ENCODE measurements around the gene RFX3.

Gene RFX3

DNA sequence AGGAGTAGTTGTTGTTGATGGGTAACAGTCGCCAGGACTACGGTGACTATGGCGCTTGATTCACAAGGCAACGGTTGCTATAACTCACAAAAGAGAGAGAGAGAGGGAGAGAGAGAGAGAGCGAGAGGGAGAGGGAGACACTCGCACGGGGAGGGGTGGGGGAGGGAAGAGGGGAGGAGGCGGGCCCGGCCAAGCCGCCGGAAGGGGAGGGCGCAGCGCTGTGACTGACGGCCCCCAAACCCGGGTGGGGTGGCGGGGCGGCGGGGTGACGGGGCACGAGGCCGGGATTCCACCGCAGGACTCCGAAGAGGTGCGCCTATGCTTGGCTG is at the start of gene RFX3:
RFX3 (minus strand) TSS at position 166 of the 329 bp plus-strand sequence. CDS start 130,413 bp downstream, outside the sequence.
- peak; percentile 85 for DNase-seq

DNA sequence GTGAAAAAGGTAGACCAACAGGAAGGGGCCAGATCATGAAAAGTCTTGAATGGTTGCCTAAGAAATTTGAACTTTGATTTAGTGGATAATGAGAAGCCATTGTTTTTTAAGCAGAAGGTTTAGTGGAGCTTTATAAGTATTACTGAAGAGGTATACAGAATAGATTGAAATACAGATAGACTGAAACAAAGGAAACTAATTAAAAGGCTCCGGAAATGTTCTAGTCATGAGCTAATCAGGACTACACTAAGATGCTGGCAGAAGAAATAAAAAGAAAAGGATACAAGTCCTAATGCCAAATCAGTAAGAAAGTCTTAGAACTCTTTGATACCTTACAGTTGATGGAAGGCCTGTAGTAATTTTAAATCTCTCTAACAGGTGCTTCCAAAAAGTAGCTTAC is 45.7 kb upstream of the RFX3 start:
- no peak for DNase-seq

DNA sequence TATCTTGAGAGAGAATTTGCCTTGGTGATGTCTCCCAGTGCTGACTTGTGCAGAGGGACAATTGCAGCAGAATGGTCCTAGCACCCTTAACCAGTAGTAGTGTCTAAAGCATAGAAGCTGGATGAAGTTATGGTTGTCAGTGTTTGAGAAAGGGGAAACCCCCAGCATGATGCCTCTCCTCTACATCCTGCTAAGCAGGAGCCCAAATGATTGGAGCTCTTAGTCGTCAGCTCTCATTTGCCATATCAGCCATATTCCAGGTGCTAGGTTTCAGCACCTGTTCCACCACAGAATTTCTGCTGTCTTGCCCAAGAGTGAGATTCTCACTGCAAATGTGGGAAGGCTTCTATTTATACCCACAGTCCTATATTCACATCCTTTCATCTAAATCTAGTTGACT is 43.7 kb upstream of the RFX3 start:
- no peak for DNase-seq

DNA sequence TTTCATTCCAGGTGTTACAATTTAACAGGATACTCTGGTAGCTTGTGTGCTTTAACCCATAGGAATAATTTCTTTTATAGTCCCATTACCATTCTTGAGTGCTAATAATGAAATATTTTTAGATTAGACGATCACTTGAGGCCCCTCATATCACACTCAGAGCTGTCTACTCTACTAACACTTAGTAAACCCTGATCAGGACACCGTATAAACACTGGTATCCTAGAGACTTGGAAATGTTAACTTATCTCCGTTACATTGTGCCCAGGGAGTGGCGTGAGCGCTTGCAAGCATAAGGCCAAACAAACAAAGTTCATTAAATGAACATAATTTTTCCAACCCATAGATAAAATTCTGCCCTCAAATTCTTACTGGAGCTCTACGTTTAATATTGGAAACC is 42.2 kb upstream of the RFX3 start:
- no peak for DNase-seq

DNA sequence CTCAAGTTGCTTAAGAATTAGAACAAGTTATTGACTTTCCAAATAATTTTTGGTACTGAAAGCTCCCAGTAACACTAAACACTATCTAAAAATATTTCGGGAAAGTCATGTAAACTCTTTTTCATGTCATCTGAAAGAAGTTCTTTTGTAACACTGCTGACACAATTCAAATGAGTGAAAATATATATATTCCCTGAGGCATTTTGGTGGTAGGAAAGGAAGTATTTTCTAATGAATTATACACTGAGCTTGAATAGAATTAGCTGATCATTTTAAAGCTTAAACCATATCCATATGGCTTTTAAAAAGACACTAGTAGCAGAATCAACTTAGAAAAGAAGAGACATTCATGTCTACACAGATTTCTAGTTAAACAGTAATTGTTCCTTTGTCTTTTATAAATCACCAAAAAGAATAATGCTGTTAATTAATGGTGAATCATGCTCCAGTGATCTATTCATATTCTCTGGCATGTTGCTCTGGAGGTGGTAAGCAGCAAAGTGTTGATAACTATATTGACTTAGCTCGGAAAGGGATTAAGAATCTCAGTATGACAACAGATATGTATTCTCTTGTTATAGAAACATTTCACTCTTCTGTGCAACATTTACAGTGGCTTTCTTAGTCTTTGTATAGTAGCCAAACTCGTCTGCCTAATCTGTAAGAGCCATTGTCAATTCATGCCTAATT is 27.4 kb upstream of the RFX3 start:
- no peak for DNase-seq

DNA sequence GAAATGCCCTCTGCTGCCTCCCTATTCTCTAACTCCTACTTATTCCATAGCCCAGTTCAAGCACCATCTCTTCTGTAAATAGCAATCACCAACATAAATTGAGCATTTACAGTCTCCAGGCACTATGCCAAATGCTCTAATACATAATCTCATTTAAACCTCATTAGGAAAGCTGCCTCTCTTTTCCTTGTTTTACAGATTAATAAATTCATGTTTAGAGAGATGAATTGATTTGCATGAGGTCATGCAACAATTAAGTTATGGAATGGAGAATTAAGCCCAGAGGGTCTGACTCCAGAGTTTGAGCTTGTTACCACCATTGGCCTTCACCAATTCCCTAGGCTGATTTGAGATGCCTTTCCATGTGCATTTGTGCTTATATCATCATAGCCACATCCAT is 23.4 kb upstream of the RFX3 start:
- DNase-seq = no peak

DNA sequence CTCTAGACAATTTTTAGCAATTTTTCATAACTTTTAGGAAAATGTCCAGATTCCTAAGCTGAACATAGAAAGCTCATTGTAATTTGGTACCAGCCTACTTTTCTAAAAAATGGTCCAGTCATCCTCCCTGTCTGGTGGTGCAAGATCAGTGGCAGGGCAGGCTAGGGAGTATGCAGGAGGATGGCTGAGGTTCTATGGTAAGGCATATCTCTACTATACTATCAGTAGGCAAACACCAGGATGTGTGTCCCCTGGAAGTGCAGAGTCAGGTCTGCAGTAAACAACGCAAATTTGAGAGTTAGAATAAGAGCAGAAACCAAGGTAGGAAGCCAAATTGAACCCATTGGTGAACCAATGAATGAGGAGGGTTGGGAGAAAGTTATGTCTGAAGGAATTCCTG is 22.8 kb upstream of the RFX3 start:
- no peak for DNase-seq

DNA sequence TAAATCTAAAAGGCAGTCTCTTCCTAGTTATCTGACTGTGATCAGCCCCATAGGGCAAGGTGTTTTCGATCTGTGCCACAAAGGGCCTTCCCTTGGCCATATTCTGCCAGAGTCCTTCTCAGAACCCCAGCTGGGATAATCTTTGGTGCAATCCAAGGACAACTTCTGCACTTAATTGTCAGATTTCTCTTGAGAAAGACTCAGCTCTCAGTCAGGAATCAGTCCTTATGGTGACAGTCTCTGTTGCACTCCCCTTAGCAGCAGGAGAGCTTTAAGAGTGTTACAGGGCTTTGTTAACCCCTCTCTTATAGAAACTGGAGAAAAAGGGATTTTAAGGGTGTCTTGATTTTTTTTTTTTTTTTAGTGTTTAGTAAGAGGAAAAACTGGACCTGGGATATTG is 15.4 kb upstream of the RFX3 start:
- DNase-seq = no peak

DNA sequence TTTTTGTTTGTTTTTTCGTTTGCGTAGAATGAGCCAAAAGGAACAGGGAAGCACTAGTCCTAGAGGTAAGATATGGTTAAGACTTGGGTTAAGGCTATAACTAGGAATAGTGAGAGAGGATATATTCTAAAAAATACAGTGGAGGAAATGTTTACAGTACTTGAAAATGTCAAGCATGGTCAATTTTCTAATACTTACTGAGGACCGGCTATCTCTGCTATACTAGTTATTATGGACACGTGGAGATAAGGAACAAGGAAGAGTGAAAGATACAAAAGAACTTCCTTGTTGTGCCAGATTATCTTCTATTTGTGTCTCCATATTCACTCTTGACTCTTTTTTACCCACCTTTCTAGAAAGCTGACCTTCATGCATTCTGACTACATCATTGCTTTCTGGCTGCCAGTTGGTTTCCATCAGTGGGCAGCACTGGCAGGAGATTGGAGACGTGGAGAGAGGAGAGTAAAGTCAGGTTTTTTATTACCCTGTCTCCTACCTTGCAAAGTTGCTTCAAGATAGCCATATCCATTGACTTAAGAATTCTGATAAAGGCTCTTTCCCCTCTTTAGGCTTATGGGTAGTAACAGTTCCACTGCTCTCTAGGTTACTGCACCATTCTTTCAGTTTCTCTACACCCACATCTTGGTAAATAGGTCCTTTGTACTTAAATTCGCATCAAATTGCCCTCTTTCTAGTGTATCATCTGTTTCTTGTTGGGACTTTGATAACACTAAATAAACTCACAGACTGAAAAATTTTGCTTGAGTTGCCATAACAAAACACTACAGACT is 9.0 kb upstream of the RFX3 start:
- no peak for DNase-seq

DNA sequence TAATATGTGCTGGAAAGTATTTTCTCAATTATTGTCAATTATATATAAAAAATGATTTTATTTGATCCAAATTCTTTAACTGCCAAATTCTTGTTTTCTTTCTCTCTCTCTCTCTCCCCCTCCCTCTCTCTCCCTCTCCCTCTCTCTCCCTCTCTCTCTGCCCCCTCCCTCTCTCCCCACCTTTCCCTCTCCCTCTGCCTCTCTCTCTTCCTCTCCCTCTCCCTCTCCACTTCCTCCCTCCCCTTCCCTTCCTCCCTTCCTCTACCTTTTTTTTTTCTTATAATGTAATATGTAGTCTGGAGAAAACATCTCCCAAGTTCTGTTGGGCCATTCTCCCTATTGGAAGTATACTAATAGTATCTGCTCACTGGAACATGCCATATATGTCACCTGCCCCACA is 6.4 kb upstream of the RFX3 start:
- no peak for DNase-seq

DNA sequence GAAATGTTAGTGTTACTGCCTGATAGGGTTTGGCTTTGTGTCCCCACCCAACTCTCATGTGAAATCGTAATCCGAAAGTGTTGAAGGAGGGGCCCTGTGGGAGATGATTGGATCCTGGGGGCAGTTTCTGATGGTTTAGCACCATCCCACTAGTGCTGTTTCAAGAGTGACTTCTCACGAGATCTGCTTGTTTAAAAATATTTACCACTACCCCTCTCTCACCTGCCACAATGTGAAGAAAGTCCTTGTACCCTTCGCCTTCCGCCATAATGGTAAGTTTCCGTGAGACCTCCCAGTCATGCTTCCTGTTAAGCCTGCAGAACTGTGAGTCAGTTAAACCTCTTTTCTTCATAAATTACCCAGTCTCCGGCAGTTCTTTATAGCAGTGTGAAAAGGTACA is 2.6 kb upstream of the RFX3 start:
- DNase-seq = peak; percentile 43

DNA sequence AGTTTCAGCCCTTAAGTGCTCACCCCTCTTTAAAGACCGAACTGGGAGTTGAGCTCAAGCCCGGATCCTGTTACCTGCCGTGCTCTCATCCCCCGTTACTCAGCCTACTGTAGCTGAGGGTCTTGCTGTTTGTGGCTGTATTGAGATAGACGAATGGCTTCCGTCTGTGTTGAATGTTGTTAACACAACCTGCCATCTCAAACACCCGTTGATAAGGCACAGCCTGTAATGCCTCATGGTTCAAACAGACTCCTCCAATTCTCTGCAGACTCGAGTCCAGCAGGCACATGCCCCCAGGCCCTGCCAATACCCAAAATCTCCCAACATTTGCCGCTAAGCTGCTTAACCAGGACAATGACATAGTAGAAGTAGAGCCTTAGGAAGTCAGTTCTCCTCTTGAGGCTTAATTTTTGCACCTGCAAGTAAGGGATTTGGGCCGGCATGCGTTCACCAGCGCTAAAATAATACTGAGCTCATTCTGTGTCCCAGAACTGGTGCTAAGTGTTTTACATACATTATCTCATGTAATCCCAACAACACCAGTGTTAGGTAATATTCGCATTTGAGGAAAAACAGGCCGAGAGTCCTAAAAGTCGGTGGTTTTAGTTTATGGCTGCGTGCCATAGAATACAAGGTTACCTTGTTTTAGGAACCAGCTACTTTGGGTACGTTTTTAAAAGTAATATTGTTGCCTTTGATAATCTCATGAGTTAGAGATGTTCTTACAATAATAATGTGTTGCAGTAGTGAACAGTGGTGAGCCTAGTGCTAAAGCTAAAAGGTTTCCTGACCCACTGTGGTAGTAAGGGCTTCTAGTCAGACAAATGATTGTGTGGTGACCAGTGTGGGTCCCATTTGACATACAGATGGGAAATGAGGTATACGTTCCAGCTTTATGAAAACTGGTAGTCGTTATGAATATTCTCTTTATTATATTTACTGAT is 1.5 kb upstream of the RFX3 start:
- peak; percentile 65 for DNase-seq

DNA sequence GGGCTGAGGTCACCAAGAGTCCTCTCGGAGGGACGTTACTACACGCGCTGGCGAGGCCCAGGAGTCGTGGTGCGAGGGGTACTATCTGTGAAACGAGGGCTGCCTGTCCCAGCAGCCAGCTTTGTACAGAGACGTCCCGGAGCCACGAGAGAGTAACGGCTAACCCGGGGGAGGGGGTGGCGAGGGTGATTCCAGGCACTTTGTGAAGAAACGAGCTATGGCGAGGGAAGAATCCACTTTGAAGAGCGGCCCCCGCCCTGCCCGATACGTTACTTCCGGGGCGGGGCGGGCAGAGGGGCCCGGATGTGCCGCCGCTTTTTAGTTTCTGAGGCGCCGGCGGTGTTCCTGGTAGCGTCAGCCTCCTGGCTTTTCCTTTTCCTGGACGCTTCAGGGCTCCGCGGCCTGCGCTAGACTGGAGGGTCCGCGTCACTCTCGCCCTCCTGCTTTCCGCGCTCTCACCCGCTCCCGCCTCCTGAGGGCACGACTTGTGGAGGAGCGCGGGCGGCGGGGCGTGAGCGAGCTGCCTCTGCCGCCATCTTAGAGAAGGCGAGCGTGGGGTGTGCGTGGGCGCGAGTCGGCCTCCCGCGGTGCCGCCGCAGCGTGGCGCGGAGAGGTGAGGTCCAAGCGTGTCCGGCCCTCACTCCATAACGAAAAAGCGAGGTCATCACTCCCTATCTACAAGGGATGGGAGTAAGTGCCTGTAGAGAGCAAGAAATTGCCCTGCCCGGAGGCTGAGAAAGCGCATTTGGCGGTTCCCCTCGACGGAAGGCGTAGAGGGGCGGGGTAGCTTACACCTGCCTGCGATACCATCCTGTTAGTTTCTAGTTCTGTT is 580 bp upstream of the RFX3 start:
- peak; percentile 85 for DNase-seq

DNA sequence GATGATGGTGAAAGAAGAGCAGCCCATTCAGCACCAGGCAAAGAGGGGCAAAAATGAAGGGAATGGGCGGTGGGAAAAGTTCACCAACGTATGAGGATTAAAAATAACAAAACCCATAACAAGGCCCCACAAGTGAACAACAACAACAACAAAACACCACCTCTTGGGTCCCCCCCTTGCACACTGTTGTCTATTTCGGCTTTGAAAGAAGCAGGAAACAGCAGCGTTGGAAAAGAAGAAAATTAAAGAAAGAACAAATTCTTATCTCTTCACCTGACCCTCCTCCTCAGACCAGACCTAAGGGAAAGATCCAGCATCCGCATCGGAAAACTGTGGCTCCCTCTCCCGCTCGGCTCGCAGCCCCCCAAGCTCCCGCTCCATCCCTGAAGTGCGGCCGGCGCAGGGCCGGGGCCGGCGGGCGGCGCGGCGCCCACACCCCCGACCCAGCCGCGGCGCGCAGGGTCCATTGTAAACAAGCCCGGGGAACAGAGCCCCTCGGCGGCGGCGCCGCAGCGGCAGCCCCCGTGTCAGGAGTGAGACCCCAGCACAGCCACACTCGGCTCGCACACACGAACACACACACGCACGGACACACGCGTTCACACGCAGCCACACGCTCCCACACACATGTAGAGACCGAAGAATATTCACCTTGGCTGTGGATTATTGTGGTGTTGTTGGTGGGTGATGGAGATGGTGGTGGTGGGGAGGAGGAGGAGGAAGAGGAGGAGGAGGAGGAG is 535 bp downstream of the RFX3 start:
- no peak for DNase-seq

DNA sequence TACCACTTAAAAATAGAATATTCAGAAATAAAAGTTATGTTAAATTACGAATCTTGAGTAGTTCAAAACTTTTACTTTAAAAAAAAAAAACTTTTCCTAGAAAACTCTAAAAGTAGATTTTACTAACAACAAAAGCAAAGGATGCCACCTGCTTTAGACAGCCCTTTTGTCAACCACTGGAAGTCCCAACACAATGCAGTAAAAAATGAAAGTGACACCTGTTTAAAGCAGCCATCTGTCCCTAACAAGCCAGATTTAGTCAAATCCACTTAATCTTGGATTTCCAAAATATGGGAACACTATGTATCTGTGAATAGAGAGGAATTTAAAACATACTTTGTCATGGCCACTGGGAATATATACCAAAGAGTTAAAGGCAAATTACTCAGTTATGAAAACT is 3.8 kb downstream of the RFX3 start:
- DNase-seq = no peak

DNA sequence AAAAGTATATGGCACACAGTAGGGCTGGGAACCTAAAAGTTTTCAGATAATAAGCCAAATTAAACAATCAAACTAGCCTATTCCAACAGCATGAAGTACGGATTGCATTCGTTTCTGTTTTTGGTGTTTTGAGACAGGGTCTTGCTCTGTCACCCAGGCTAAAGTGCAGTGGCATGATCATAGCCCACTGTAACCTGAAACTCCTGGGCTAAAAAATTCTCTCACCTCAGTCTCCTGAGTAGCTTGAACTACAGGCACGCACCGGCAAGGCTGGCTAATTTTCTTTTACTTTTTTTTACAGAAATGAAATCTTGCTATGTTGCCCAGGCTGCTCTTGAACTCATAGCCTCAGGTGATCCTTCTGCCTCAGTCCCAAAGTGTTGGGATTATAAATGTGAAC is 5.2 kb downstream of the RFX3 start:
- DNase-seq = no peak

DNA sequence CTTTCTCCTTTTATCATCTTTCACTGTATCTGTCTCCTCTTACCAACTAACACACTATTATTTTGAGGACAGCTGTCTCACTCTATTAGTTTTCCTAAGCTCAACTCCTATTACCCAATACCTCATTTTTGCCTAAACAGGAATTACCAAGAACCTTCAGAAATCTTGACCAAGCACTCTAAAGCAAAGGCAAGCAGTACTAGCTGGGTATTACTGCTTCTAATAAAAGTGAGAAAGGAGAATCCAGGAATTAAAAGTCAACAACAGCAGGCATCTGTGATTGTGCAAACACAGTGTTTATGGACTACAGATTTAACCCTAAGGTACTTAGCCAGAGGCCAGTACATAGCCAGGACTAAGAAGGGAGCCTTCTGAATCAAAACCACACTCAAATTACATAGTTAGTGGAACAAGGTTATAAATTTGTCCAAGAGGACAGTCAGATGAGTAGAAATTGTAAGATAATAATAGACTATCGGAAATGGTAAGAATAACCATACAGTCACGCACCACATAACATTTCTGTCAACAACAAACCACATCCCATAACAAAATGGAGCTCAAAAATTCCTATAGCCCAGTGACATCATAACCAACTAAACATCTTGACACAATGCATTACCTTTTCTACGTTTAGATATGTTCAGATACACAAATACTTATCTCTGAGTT is 8.3 kb downstream of the RFX3 start:
- DNase-seq = no peak

DNA sequence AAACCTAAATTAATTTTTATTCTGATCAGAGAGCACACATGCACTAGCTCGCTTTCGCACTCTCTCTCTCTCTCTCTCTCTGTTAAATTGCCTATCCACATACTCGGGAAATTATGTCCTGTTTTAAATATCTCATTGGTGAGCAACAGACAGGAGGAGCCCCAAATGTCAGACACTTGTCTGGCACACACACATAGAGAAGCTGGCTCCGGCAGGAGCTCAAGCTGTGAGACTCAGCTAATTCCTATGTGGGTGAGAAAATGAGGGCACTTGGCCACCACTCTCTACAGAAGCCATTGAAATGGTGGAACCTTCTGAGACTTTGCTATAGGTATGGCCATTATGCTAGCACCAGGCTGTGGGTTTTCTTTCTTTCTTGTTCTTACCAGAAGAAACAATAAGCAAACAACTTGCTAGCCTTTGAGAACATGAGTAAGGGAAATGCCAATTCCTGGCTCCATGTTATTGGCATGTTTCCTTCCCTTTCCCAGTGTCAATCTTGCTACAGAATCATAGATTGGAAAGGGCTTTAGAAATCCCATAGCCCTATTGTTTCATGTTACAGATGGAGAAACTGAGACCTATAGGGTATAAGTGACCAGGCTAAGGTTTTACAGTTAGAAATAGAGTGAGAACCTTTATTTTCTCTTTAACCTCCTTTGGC is 9.0 kb downstream of the RFX3 start:
- DNase-seq = peak; percentile 12

DNA sequence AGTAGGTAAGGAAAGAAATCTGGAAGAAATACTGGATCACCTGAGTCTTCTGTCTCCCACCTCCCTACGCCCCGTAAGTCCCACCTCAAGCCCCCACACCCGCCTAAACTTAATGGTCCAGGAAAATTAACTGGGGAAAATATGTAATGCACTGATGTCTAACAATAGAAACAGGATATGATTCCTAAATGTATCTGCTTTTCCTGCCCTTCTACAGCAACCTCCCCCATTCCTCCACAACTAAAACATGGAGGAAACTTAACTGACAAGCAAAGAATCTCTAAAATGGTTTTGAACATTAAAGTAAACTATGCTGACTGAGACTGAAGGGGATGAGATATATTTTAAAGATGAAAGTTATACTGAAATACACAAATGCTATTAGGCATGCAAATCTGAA is 10.4 kb downstream of the RFX3 start:
- no peak for DNase-seq

DNA sequence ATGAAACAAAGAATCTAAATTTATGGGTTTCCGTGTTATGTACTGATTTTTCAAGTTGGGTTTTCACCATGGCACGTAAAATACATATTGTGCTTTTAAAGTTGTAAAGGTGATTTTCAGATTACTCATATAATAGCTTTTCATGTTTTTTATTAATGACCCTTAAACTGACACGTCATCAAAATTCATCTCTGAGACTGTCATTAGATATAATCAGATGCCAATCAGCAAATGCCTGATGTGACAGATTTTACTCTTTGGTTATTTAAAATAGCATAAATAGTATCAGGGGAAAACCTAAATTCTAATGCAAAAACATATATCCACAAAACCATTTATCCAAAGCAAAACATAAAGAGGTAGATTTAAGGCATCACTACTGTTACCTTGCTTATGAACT is 11.0 kb downstream of the RFX3 start:
- no peak for DNase-seq

DNA sequence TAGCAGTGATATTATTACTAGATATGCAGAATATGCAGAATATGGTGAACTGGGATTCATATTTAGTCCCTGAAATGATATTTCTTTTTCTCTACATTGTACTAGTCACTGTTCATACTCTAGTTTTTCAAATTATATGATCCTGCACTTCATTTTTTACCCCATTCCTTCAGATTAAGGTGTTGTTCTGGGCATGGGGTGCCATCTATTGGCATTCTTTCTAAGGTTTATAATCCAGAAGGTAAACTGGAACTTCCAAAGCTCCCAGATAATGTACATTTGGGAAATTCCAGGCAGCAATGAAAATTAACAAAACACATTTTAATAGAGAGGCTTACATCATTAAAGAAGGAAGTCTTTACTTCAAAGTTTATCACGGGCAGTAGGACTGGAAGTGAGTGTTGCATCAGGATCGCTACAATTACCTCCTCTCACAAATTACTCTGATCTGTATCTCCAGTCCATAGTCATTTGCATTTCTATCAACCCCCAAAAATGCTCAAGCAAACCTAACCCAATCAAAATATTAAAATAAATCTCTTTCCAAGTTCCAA is 12.5 kb downstream of the RFX3 start:
- DNase-seq = no peak
